Choroid plexus epithelial cell (primary cell): ENCODE results near the gene ERVK3-1.
A peak's percentile ranks its signal among the peaks of the same experiment; 100 is the strongest.

Experiments used
- DNase-seq: peaks from one replicate; pipeline ENCODE4 v3.0.0-alpha.2; 2010; ENCODE audit warnings: low read depth
- H3K4me3 ChIP-seq: 2 replicates; pipeline ENCODE4 v1.5.1; 2011; ENCODE audit warnings: low read depth, mild to moderate bottlenecking, control low read depth, low read length, moderate library complexity
- CTCF ChIP-seq: conservative IDR thresholded peaks from 2 replicates; pipeline ENCODE4 v1.5.1; 2011; ENCODE audit warnings: low read depth, mild to moderate bottlenecking, control low read depth, inconsistent platforms, low read length, moderate library complexity

The ERVK3-1 gene

GRCh38 chr19:58274771-58275201 lies 30.4 kb upstream of the ERVK3-1 start:
- DNase-seq, result peak; percentile 20
- no peak overlapping the region for H3K4me3 ChIP-seq
- TF ChIP-seq CTCF, result no peak

DNA sequence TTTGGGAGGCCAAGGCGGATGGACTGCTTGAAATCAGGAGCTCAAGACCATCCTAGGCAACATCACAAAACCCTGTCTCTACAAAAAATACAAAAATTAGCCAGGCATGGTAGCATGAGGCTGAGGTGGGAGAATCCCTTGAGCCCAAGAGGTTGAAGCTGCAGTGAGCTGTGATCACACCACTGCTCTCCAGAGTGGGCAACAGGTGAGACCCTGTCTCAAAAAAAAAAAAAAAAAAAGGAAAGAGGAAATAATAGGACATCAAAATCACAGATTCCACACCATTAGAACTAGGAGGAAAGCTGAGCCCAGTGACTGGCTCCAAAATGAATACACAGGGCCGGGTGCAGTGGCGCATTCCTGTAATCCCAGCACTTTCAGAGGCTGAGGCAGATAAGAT lies 29.6 kb upstream of the ERVK3-1 start:
- no peak overlapping the region for H3K4me3 ChIP-seq
- no peak for TF ChIP-seq CTCF
- DNase-seq, result no peak

DNA sequence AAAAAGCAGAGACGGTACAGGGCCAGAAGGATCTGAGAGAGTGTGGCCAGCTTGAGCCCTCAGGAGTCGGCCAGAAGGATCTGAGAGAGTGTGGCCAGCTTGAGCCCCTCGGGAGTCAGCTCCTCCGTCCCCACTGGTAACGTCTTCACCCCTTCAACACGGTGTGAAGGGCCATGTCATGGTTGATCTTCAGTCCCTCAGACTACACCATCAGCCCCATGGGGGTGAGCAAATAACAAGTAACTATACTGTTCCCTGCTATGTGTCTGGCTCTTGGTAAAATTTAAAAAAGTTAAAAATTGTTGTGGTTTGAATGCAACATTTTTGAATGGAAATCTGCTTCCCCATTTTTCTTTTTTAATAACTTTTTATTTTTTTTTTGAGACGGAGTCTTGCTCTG lies 28.0 kb upstream of the ERVK3-1 start:
- H3K4me3 ChIP-seq, result no peak overlapping the region
- DNase-seq, result no peak
- TF ChIP-seq CTCF, result no peak

DNA sequence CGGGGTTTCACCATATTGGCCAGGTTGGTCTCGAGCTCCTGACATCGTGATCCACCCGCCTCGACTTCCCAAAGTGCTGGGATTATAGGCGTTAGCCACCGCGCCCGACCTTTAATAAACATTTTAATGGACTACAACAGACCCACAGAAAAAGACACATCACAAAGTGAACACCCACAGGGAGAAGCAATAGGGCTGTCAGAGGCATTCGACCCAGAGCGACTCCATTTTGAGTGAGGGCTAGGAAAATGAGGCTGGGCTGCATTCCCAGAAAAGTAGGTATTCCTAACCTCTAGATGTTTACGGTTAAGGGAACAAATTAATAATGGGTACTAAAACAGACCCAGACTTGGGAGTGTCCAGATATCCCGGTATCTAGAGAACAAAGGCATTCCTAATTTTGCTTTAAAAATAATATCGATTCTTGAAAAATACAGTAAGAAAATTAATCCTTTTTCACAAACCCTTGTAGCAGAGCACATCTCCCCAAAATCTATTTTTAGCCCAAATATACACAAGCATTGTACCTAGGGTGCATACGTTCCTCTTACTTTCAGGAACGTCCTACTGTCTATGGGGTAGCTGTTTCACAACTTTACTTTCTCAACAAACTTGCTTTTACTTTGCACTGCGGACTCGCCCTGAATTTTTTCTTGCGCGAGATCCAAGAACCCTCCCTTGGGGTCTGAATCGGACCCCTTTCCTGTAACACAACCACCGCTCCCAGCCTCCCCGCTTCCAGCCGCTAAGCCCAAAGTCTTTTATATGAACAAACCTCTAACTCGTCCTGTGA lies 27.2 kb upstream of the ERVK3-1 start:
- no peak for TF ChIP-seq CTCF
- no peak for DNase-seq
- H3K4me3 ChIP-seq, result peak overlapping the region; percentile 92

- TF ChIP-seq CTCF, result peak; percentile 14
Measured at GRCh38 chr19:58278541-58279041, 26.6 kb upstream of the ERVK3-1 start, which contains the start of gene ZNF8. Gene ZNF8, plus strand, starts transcription at chr19:58278955. Its CDS starts 127 bp downstream, at chr19:58279082.

DNA sequence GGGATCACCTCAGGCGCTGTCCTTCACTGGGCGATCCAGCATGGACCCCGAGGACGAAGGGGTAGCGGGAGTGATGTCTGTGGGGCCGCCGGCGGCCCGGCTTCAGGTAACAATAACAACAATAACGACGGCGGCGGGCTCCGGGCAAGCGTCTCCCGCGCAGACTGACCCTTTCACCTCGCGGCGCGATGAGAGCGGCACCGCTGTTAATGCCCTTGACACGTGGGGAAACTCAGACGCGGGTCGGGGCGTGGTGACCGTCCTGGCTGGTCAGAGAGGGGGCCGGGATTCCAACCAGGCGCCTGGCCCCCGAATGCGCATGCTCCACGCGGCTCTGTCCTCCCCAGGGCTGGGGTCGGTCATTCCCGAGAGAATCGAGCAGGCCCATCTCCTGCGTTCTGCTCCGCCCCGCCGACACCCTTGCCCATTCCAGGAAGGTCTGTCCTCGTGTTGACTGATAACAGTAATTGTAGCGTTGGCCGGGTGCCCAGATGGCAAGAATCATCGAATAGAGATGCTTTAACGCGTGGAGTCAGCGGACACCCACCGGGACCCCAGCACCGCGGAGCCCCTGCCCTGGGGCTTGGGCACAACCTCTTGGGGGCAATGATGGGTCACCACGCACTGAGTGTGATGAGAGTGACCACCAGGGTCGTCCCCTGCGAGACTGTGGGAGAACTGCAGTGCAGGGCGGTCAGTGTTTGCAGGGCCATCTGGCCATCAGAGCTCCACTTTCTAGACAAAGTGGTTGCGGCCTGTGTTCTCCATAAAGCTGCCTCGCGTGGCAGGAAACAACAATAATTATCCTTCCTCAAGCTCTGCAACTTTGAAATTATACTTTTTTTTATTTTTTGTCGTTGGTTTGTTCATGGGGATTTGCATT lies 25.9 kb upstream of the ERVK3-1 start:
- peak; percentile 80 for DNase-seq
- no peak for TF ChIP-seq CTCF
- H3K4me3 ChIP-seq, result peak overlapping the region; percentile 92

More at GRCh38 chr19:58278541-58279041, 26.6 kb upstream of the ERVK3-1 start, which contains the start of gene ZNF8:
- H3K4me3 ChIP-seq, result peak within 1 kb of the TSS; percentile 92
- peak; percentile 98 for DNase-seq
